HG03342 (cell line): ENCODE results near the gene SLAIN1.

Experiments used
- ATAC-seq: cut with Tn5 transposase; IDR thresholded peaks from one replicate; pipeline ENCODE4 v1.9.1; 2021; ENCODE audit warnings: mild to moderate bottlenecking, moderate library complexity; ENCODE audit not compliant: unreplicated experiment

The SLAIN1 gene

DNA sequence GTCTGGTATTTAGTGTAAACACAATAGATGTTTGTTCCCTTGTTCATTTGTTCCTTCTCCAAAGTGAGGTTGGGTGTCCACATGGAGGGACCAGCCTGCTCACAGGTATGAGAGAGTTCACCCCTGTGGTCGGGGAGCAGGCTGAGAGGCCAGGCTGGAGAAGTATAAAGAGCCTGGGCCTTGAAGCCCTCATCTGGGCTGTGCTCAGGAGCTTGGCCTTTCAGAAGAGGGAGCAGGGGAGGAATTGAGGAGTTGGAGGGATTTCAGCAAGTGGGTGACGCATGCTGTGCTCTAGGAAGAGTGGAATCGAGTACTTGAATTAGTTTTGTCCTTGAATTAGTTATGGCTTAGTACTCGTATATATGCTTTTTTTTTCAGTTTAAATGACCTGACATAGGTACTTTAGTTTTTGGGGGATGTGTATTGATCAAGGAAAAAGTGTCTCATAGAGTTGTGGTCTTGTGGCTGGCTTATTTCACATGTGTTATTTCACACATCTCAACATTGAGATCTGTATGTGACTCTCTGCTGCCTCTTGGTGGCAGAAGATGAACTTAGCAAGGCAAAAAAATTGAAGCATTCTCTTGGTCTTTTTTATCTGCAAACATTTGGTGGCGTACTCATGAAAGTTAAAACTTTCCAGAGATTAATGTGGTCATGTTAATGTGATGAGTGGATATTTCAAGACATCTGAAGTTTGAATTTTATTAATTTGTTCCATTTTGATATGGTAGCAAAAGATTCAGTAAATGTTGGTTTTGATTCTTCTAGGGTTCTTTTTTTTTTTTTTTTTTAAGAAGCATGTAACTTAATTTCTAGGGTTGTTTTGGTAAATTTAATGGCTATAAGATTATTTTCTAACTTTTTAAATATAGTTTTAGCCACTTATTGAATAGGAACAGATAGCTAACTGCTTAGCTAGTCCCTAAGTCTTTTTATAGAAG lies 54.3 kb downstream of the SLAIN1 start:
- peak; percentile 85 for ATAC-seq

DNA sequence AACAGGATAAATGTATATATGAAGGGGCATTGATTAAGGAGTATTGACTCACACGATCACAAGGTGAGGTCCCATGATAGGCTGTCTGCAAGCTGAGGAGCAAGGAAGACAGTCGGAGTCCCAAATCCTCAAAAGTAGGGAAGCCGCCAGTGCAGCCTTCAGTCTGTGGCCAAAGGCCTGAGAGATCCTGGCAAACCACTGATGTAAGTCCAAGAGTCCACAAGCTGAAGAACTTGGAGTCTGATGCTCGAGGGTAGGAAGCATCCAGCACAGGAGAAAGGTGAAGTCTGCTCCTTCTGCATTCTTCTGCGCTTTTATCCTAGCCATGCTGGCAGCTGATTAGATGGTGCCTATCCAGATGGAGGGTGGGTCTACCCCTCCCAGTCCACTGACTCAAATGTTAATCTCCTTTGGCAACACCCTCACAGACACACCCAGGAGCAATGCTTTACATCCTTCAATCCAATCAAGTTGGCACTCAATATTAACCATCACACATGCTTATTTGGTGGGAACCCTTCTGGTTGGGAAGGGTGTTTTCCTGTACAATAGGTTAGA lies 55.1 kb downstream of the SLAIN1 start:
- ATAC-seq = no peak

DNA sequence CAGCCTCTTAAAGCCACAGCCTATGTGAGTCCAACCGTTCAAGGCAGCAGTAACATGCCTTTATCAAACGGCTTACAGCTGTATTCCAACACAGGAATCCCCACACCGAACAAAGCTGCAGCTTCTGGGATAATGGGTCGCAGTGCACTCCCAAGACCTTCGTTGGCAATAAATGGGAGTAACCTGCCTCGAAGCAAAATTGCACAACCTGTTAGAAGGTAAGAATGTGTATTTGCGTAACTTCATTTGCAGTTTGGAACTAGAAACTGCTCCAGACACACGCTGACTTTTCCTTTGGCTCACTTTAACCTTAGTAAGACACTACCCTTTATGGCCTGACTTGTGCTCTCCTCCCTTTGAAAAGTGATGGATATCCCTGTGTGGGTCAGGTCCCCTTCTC lies 63.4 kb downstream of the SLAIN1 start:
- ATAC-seq = no peak

DNA sequence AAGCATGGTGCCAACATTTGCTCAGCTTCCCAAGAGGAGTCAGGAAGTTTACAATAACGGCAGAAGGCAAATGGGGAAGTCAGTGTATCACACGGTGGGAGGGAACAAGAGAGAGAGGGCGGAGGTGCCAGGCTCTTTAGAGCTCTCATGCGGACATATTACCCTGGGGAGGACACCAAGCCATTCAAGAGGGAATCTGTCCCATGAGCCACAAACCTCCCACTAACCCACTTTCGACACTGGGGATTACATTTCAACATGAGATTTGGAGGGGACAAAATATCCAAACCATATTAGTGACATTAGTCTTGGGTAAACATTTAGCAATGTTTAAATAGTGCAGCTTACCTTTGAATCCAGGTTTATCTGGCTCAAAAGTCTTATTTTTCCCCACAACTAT lies 69.9 kb downstream of the SLAIN1 start:
- no peak for ATAC-seq

DNA sequence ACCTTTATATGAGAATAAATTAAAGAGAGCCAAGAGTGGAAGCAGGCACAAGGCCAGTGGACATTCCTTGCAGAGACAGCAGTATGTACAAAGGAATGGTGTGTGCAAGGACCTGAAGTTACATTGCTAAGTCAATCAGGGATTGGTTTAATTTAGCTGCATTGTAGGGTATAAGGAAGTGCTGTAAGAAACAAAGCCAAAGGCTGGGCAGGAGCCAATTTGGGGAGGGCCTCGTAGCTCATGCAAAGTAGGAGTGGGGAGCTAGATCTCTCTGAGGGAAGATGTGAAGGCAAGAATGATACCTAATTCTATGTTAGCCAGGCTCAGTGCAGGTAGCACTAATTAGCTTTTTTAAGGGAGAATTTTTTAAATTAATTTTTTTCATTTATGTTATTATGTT lies 76.7 kb downstream of the SLAIN1 start:
- ATAC-seq = no peak

DNA sequence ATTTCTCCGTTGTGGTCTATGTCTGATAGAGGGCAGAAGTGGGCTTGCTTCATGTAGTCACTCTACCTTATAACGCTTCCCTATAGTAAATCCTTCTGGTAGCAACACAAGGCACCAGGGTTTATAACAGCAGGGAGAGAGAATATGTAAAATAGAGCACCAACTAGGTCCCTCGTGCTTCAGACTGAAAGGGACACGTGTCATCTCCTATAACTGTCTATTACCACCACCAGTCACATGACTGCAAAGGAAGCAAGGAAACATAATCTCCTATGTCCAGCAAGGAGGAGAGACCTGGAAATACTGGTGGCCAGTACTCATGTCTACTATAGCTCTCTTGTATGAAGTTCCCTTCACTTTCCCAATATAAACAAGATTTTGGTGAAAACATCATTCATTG lies 79.2 kb downstream of the SLAIN1 start:
- no peak for ATAC-seq

DNA sequence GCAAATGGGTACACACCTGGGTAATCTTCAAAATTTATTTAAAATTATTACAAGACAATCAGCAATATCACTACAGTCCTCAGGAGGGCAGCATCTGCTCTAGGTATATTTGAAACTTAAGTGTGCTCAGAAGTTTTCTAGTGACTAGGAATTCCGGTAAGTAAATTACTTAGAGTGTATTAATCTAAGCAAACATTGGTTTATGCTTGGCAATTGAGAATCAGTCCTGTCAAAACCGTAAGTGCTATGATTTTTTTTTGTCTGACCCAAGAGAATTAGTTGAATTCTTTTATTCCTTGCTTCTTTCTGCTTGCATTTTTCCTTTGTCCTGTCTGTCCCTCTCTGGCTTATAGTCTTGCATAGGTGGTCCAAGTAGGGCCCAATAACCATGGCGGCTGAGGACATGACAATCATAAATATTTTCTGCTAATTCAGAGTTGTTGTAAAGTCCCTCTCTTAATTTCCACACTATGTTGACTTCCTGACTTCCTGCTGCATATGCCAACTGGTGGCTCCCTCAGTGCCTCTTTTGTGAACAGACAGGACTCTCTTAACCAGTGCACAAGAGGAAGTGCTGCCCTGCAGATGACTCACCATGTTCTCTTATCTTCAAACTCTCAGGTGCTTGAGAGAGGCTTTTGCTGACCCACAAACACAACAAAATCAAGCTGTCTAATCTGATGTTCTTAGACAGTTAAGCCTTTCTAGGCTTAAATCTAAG lies 82.2 kb downstream of the SLAIN1 start:
- peak; percentile 74 for ATAC-seq

DNA sequence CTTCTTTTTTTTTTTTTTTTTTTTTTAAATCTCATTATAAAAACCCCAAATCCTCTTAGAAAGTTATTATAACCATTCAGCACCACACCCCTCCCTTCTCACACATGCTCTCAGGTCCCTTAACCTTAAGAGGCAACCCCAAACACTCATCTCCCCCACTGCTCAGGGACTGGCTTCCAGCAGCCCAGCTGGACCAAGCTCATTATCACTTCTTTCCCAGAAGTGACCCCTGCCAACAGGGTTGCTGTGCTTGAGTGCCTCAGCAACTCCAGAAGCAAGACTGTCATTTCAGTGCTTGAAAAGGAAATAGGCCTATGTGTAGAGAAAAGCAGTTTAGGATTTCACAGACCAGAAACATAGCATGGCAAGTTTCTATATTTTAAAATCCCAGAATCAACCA lies 84.3 kb downstream of the SLAIN1 start:
- ATAC-seq = no peak

DNA sequence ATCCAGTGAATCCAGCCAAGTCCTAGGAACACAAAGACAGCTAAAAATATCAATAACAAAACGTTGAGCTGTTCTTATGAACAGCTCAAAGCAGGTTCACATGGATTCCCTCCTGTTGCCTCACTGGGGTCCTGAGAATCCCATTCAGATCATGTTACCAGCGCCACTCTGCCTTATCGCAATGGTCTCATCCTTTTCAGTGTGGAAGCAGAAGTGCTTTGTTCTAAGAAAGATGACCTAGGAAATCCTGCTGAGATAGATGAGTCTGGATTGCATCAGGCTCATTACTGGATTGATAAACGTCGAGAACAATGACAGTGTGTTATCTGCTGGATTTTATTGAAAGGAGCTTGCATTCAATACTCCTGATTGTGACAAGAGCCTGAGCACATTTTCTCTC lies 87.0 kb downstream of the SLAIN1 start:
- no peak for ATAC-seq

DNA sequence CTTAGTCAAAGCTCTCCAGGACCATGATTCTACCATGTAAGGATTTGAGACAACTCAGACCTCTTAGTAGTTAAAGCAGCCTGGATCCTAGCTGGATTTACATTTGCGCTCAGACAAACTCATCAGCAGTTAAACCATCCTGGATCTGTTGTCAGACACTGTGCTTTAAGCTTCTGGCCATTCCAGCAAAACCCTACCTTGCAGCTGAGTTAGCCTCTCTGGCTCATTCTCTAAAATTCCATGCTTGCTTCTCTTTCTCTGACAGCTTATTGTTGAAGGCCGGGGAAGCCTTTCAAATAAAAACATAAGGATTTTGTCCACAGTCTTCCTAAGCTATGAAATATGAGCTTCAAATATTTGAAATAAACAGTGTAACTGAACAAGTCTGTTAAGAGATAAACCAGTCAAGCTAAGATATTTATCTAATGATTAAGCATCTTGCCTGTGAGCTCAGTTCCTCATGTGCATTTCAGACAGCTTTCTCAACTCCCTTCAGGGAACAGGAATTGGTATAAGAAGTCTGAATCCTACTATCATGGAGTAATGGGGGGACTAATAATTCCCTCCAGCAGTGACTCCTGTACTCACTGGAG lies 89.3 kb downstream of the SLAIN1 start:
- no peak for ATAC-seq

DNA sequence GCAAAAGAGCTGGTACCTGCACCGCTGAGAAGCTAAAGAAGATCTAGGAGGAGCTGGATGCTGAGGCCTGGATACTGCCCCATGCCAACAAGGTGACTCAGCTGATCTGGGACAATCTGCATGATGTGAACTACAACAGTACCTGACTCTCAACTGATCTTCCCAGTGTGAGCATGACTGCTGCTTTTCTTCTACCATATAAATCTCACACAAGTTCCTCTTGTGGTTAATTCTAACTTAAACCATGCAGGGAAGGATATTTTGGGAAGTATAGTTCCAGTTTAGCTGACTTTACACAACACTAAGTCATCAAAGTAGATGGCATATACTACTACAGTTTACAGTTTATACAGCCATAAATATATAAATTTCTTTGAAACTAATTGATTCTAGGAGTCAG lies 91.9 kb downstream of the SLAIN1 start:
- no peak for ATAC-seq

DNA sequence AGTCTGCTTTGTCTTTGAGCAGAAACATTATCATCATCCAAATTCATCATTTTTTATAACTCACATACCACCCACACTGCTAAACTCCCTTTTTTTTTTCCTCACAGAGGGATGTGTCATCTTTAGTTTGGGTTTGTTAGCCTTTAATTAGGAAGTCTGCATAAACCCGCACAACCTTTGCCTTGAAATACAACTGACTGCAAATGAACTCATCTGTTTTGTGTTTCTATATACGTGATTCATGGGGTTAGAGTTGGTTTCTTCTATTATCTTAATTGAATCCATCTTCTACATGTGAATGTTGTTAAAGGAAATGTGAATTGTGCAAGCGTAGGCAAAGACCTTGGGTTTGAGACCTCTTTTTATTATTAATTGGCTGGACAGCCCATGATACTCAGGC lies 102.7 kb downstream of the SLAIN1 start:
- ATAC-seq = no peak

DNA sequence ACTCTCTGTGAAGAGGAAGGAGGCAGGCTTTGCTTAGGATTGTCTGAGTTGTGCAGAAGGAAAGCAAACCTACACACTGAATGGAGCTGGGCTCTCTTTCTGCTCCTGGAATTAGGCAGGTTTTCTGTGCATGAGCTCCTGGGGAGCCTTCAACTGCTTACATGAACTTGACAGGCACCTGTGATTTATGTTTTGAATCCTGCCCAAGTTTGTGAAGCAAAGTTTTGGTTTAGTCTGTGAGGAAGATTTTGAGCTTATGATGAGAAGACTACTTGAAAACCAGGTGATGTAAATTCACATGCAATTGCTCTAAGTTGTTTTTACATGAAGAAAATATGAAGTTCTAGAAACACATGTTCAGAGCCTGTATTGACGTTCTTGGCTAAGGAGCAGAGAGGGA lies 109.0 kb downstream of the SLAIN1 start:
- no peak for ATAC-seq

DNA sequence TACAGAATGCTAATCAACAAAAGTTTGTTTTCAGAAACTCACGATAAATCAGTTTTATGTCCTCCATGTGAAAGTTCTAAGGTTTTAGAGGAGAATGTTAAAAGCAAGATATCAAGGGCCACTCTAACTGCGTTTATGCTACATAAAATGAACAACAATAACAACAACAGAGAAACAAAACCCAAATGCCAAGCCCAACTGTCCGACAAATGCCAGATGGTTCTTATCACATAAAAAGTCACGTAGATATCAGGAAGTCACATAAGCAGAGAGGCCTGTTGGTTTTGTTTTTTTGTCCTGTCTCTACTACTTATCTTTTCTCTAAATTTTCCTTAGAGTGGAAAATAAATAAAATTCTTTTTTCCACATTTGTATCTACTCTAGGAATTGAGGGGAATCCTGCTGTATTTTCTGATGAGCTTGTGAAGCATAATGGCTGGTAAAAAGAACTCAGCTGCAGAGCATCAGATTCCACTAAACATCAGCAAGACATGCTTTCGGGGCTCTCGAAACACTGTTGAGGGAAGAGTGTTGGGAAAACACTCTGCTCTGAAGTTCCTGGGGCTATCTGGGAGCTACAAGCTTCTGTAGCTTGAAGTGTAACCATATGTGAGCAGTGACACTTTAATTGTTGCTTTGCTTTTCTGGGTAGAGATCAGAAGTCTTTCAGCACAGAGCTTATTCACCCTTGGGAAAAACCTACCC lies 110.1 kb downstream of the SLAIN1 start:
- no peak for ATAC-seq

DNA sequence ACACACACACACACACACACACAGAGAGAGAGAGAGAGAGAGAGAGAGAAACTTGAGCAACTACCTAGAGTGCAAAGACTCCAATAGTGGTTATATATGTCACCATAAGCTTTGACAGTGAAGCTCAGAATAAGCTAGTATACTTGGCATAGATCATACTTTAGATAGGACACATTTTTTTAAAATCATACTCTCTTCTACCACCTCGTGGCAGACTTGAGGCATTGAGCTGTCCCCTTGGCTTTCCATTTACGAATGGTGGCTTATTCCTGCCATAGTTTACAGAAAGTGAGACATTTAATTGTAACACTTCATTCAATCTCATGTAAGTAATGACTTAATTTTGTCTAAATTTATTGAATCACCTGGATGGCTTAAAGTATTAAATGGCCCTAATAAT lies 112.9 kb downstream of the SLAIN1 start:
- peak; percentile 78 for ATAC-seq

DNA sequence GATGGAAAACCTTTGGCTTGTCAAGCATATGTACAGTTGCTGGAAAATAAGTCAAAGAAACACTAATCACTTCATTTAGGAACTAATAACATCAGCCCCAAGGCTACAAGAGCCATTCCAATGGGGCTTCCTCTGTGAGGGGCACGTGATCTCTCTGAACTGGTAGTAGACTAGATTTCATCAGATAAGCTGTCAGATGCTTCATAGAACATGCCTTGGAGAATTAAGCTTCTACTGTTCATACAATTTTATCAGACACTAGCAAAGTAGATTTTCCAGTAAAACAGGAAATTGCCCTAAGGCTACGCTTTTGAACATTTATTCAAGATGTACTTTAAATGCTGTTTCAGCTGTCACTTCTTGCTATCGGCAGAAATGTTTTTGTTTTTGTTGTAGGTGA lies 113.4 kb downstream of the SLAIN1 start:
- no peak for ATAC-seq

DNA sequence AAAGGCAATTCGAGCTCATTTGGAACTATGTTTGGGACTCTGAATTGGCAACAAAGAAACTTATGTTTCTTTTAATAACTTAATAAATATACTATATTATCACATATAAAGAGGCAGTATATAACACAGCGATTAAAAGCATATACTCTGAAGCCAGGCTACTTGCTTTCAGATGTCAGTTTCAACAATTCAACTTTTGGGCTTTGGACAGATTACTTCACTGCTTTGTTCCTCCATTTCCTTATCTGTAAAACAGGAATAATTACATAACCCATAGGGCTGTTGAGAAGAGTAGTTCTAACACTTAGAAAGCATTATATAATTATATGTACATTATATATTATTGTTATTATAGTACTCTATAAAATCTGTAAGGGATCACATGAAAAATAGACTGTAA lies 113.9 kb downstream of the SLAIN1 start:
- ATAC-seq = no peak

DNA sequence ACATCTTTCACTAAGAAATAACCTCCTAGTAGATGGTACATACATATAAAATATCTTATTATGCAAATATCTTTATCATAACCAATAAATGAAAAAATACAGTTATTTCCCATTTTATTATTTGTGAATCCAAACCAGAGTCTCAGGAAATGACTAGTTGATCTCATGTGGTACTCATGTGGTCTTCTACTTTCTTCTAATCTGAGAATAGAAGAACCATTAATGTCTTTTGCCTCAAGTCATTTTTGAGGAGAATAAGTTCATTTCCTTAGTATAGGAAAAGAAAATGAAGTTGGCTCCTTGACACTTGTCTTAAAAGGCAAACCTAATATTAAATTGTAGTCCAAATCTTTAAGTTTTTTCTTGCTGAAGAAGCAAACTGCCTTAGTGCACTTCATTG lies 114.5 kb downstream of the SLAIN1 start:
- no peak for ATAC-seq
